Measurements from ENCODE around the gene PDE3A.
"Not testable (repeated sequence)": the region's sequence is repeated elsewhere in the genome, so short reads cannot be mapped to it uniquely, and the experiment has no call there.

The PDE3A gene

GRCh38 chr12:20368114-20368650 lies at the start of gene PDE3A:
PDE3A (plus strand) TSS chr12:20368537; CDS start chr12:20369285, 748 bp downstream.
- FAIRE-seq: no peak

GRCh38 chr12:20319366-20319765 lies 49.0 kb upstream of the PDE3A start:
- FAIRE-seq: no peak

GRCh38 chr12:20320552-20320951 lies 47.8 kb upstream of the PDE3A start:
- no peak for FAIRE-seq

- not testable (repeated sequence) for FAIRE-seq
Observed at GRCh38 chr12:20330826-20331505, 37.4 kb upstream of the PDE3A start.

- no peak for FAIRE-seq
Observed at GRCh38 chr12:20339060-20339459, 29.3 kb upstream of the PDE3A start.

- no peak for FAIRE-seq
Observed at GRCh38 chr12:20342111-20342510, 26.2 kb upstream of the PDE3A start.

GRCh38 chr12:20345866-20346265 lies 22.5 kb upstream of the PDE3A start:
- no peak for FAIRE-seq

- peak; percentile 36 for FAIRE-seq
Observed at GRCh38 chr12:20350026-20350425, 18.3 kb upstream of the PDE3A start.

- no peak for FAIRE-seq
Observed at GRCh38 chr12:20350495-20350894, 17.8 kb upstream of the PDE3A start.

- FAIRE-seq: no peak
Observed at GRCh38 chr12:20351406-20351805, 16.9 kb upstream of the PDE3A start.

GRCh38 chr12:20356048-20356447 lies 12.3 kb upstream of the PDE3A start:
- no peak for FAIRE-seq

- FAIRE-seq: no peak
Observed at GRCh38 chr12:20360407-20360806, 7.9 kb upstream of the PDE3A start.

- no peak for FAIRE-seq
Observed at GRCh38 chr12:20361416-20361815, 6.9 kb upstream of the PDE3A start.

GRCh38 chr12:20364501-20364900 lies 3.8 kb upstream of the PDE3A start:
- FAIRE-seq: no peak

GRCh38 chr12:20366776-20367409 lies 1.4 kb upstream of the PDE3A start:
- no peak for FAIRE-seq

GRCh38 chr12:20367583-20368113 lies 689 bp upstream of the PDE3A start:
- no peak for FAIRE-seq

- FAIRE-seq: no peak
Observed at GRCh38 chr12:20368651-20369304, 441 bp downstream of the PDE3A start.

GRCh38 chr12:20369305-20370013 lies 1.1 kb downstream of the PDE3A start:
- no peak for FAIRE-seq

GRCh38 chr12:20370014-20370386 lies 1.7 kb downstream of the PDE3A start:
- FAIRE-seq: no peak

- no peak for FAIRE-seq
Observed at GRCh38 chr12:20370866-20371519, 2.7 kb downstream of the PDE3A start.

GRCh38 chr12:20372326-20373096 lies 4.2 kb downstream of the PDE3A start:
- peak; percentile 5 for FAIRE-seq

GRCh38 chr12:20374795-20375194 lies 6.5 kb downstream of the PDE3A start:
- no peak for FAIRE-seq
